Neural cell (in vitro differentiated cells): ENCODE results near the gene MICU1.

Source experiments
- EP300 ChIP-seq: fragments of 450-650 bp; conservative IDR thresholded peaks from 2 replicates; pipeline ENCODE4 v1.6.1; 2014; ENCODE audit warnings: antibody characterized with exemption, mild to moderate bottlenecking, moderate library complexity; ENCODE audit not compliant: poor library complexity, severe bottlenecking
- EZH2 ChIP-seq: fragments of 200-600, 300-800 bp; shearing (Covaris generic), sonication (generic); IDR thresholded peaks from 2 replicates; pipeline ENCODE4 v1.6.1; 2014; ENCODE audit warnings: antibody characterized with exemption, low read length, borderline replicate concordance, mild to moderate bottlenecking; ENCODE audit not compliant: insufficient read depth, poor library complexity, severe bottlenecking
- RAD21 ChIP-seq: fragments of 450-650 bp; conservative IDR thresholded peaks from 2 replicates; pipeline ENCODE4 v1.6.1; 2014; ENCODE audit warnings: antibody characterized with exemption, mild to moderate bottlenecking, moderate library complexity
- SMC3 ChIP-seq: fragments of 450-650 bp; conservative IDR thresholded peaks from 2 replicates; pipeline ENCODE4 v1.6.1; 2014; ENCODE audit warnings: antibody characterized with exemption, mild to moderate bottlenecking, moderate library complexity; ENCODE audit not compliant: poor library complexity
- TAF1 ChIP-seq: IDR thresholded peaks from 2 replicates; pipeline ENCODE4 v1.6.1; 2012; ENCODE audit warnings: low read depth
- TF ChIP-seq, protein P1 (sequence below): fragments of 450-650 bp; IDR thresholded peaks from 2 replicates; pipeline ENCODE4 v1.5.1; 2014; ENCODE audit warnings: antibody characterized with exemption, mild to moderate bottlenecking, moderate library complexity; ENCODE audit not compliant: poor library complexity, severe bottlenecking
- TF ChIP-seq, protein P2 (sequence below): IDR thresholded peaks from 2 replicates; pipeline ENCODE4 v1.6.1; 2012; ENCODE audit warnings: borderline replicate concordance

DNA sequence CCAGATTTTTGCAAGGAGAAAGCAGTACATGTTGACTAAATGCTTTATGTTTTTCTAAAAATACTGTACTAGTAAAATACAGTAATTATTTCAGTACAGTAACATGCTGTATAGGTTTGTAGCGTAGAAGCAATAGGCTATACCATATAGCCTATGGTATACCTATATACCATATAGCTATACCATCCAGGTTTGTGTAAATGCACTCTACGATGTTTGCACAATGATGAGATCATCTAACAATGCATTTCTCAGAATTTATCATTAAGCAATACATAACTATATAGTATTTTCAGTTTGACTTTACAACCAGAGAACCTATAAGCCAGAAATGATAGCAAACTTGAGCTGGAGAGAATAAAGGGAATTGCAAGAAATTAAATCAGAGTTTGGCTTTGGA, 161.4 kb downstream of the MICU1 start:
- TF ChIP-seq, protein P1, sequence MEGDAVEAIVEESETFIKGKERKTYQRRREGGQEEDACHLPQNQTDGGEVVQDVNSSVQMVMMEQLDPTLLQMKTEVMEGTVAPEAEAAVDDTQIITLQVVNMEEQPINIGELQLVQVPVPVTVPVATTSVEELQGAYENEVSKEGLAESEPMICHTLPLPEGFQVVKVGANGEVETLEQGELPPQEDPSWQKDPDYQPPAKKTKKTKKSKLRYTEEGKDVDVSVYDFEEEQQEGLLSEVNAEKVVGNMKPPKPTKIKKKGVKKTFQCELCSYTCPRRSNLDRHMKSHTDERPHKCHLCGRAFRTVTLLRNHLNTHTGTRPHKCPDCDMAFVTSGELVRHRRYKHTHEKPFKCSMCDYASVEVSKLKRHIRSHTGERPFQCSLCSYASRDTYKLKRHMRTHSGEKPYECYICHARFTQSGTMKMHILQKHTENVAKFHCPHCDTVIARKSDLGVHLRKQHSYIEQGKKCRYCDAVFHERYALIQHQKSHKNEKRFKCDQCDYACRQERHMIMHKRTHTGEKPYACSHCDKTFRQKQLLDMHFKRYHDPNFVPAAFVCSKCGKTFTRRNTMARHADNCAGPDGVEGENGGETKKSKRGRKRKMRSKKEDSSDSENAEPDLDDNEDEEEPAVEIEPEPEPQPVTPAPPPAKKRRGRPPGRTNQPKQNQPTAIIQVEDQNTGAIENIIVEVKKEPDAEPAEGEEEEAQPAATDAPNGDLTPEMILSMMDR: no peak
- TF ChIP-seq, protein P2, sequence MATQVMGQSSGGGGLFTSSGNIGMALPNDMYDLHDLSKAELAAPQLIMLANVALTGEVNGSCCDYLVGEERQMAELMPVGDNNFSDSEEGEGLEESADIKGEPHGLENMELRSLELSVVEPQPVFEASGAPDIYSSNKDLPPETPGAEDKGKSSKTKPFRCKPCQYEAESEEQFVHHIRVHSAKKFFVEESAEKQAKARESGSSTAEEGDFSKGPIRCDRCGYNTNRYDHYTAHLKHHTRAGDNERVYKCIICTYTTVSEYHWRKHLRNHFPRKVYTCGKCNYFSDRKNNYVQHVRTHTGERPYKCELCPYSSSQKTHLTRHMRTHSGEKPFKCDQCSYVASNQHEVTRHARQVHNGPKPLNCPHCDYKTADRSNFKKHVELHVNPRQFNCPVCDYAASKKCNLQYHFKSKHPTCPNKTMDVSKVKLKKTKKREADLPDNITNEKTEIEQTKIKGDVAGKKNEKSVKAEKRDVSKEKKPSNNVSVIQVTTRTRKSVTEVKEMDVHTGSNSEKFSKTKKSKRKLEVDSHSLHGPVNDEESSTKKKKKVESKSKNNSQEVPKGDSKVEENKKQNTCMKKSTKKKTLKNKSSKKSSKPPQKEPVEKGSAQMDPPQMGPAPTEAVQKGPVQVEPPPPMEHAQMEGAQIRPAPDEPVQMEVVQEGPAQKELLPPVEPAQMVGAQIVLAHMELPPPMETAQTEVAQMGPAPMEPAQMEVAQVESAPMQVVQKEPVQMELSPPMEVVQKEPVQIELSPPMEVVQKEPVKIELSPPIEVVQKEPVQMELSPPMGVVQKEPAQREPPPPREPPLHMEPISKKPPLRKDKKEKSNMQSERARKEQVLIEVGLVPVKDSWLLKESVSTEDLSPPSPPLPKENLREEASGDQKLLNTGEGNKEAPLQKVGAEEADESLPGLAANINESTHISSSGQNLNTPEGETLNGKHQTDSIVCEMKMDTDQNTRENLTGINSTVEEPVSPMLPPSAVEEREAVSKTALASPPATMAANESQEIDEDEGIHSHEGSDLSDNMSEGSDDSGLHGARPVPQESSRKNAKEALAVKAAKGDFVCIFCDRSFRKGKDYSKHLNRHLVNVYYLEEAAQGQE: no peak
- TF ChIP-seq EP300 (no peak), TAF1 (no peak), RAD21 (no peak), EZH2 (no peak), SMC3 (no peak)
